NB4 (cell line): ENCODE data around the gene ANAPC15.

ENCODE experiments used
- CTCF ChIP-seq: IDR thresholded peaks from one replicate; pipeline ENCODE4 v1.5.1; 2012; ENCODE audit warnings: low read depth, low read length
- MAX ChIP-seq: IDR thresholded peaks from 2 replicates; pipeline ENCODE4 v1.6.1; 2011; ENCODE audit warnings: low read depth, low read length

GRCh38 chr11:72124046-72124445 is 11.6 kb upstream of the ANAPC15 start:
- TF ChIP-seq CTCF (no peak), MAX (no peak)
